B cell (primary cell): ENCODE results near the gene ABI3BP. TPM values are rescaled to one million over a fixed set of nuclear protein-coding genes. Genes with fewer than 3 reads are reported as not detected.

ENCODE experiments used
- ATAC-seq: fragments of 200-7000 bp; cut with Tn5 transposase; one replicate; pipeline ENCODE4 v1.10.0; 2021; ENCODE audit warnings: low read depth, mild to moderate bottlenecking, moderate number of reproducible peaks, moderate library complexity
- CTCF ChIA-PET: fragments of 350-600 bp; sonication (Branson Sonifier 250); formaldehyde crosslinking; loops from one replicate; lab custom pipeline; 2021; ENCODE audit warnings: antibody characterized with exemption, inconsistent platforms; lab: Charles Lee
- POLR2A ChIA-PET: fragments of 350-600 bp; sonication (Branson Sonifier 250); formaldehyde crosslinking; loops from one replicate; lab custom pipeline; 2021; ENCODE audit warnings: antibody characterized with exemption; lab: Charles Lee
- DNase-seq: peaks from one replicate; pipeline ENCODE4 v3.0.0; 2013
- H2AFZ ChIP-seq: 2 replicates; pipeline ENCODE4 v1.6.1; 2012; ENCODE audit warnings: mild to moderate bottlenecking, low read depth, low read length; ENCODE audit not compliant: insufficient read depth, poor library complexity, severe bottlenecking
- H3K27ac ChIP-seq, 2 donors: 1 replicate in 1 of 2; 2 replicates in 1 of 2; pipeline ENCODE4 v1.5.1; 2012 to 2013; ENCODE audit warnings: low read length in 2 of 2, mild to moderate bottlenecking in 2 of 2, moderate library complexity in 1 of 2
- H3K27me3 ChIP-seq, 4 experiments: fragments of 200-600 bp in 1 of 4; sonication (generic) in 1 of 4; replicated peaks in 1 of 4; 1 replicate in 2 of 4; 2 replicates in 2 of 4; pipeline versions ENCODE4 v1.6.1 to v1.7.0; 2013 to 2016; ENCODE audit warnings: low read length in 3 of 4, mild to moderate bottlenecking in 2 of 4, mixed read lengths in 1 of 4, moderate library complexity in 1 of 4; ENCODE audit not compliant: insufficient read depth in 4 of 4, control insufficient read depth in 3 of 4; ENCODE audit errors: control extremely low read depth in 1 of 4
- H3K36me3 ChIP-seq, 2 experiments: replicated peaks in 1 of 2; 1 replicate in 1 of 2; 2 replicates in 1 of 2; pipeline versions ENCODE4 v1.6.1 to v1.7.1; 2013; ENCODE audit warnings: low read length in 1 of 2; ENCODE audit not compliant: insufficient read depth in 2 of 2, control insufficient read depth in 1 of 2; ENCODE audit errors: control extremely low read depth in 1 of 2, extremely low read depth in 1 of 2
- H3K4me1 ChIP-seq, 2 donors: fragments of 200-600 bp in 1 of 2; sonication (generic) in 1 of 2; 1 replicate in 1 of 2; 2 replicates in 1 of 2; pipeline versions ENCODE4 v1.5.1 to v1.6.1; 2013 to 2017; ENCODE audit warnings: low read length in 2 of 2; ENCODE audit not compliant: control insufficient read depth in 2 of 2, insufficient read depth in 2 of 2
- H3K4me2 ChIP-seq: replicated peaks from 2 replicates; pipeline ENCODE3; 2012; ENCODE audit warnings: mild to moderate bottlenecking, low read depth, low read length; ENCODE audit not compliant: poor library complexity, severe bottlenecking
- H3K4me3 ChIP-seq, 5 experiments: fragments of 200-600 bp in 1 of 5; sonication (generic) in 1 of 5; 1 replicate in 3 of 5; 2 replicates in 2 of 5; pipeline versions ENCODE4 v1.5.1 to v1.7.0; 2011 to 2016; ENCODE audit warnings: low read length in 4 of 5, mild to moderate bottlenecking in 4 of 5, low read depth in 2 of 5, control low read depth in 1 of 5, moderate library complexity in 1 of 5; ENCODE audit not compliant: insufficient read depth in 1 of 5; ENCODE audit errors: control extremely low read depth in 1 of 5, extremely low read depth in 1 of 5
- H3K79me2 ChIP-seq: fragments of 200-600 bp; sonication (generic); one replicate; pipeline ENCODE4 v1.6.0; 2016; ENCODE audit warnings: low read length; ENCODE audit not compliant: control insufficient read depth, insufficient read depth
- H3K9ac ChIP-seq: fragments of 200-600 bp; sonication (generic); 2 replicates; pipeline ENCODE4 v1.6.1; 2017; ENCODE audit warnings: mild to moderate bottlenecking, low read length, moderate library complexity
- H3K9me3 ChIP-seq, 3 donors: one replicate each; pipeline versions ENCODE4 v1.6.1 to v1.7.1; 2013; ENCODE audit warnings: low read length in 2 of 3; ENCODE audit not compliant: control insufficient read depth in 2 of 3, insufficient read depth in 1 of 3; ENCODE audit errors: control extremely low read depth in 1 of 3
- H4K20me1 ChIP-seq: 2 replicates; pipeline ENCODE4 v1.6.0; 2012; ENCODE audit warnings: mild to moderate bottlenecking, low read length; ENCODE audit not compliant: insufficient read depth, control insufficient read depth, poor library complexity, severe bottlenecking
- H3K27ac Mint-ChIP-seq: one replicate; pipeline ENCODE4 v1.8.0; 2021; ENCODE audit warnings: mixed read lengths
- H3K27me3 Mint-ChIP-seq: one replicate; pipeline ENCODE4 v1.8.0; 2021; ENCODE audit warnings: mixed read lengths
- H3K4me1 Mint-ChIP-seq: one replicate; pipeline ENCODE4 v1.8.0; 2021; ENCODE audit warnings: mixed read lengths
- H3K4me3 Mint-ChIP-seq: one replicate; pipeline ENCODE4 v1.8.0; 2021; ENCODE audit warnings: mixed read lengths
- H3K9me3 Mint-ChIP-seq: one replicate; pipeline ENCODE4 v1.8.0; 2022; ENCODE audit warnings: mixed read lengths; ENCODE audit not compliant: insufficient read depth
- EZH2 ChIP-seq: IDR thresholded peaks from 2 replicates; pipeline ENCODE4 v1.6.1; 2012; ENCODE audit warnings: borderline replicate concordance, low read depth, mild to moderate bottlenecking, moderate library complexity, low read length; ENCODE audit not compliant: insufficient read depth, poor library complexity, severe bottlenecking
- WGBS: methylation state at CpG from one replicate; pipeline ENCODE4 v1.1.5; 2013; ENCODE audit warnings: missing lambda C conversion rate; ENCODE audit not compliant: insufficient coverage; 5-methylcytosine and 5-hydroxymethylcytosine counted together
- intact Hi-C: fragments of 100-400 bp; cut with micrococcal nuclease; formaldehyde crosslinking; loops from one replicate; pipeline ENCODE4 v1.10.0; 2022
- polyA plus RNA-seq: library from polyadenylated mRNA; depleted of rRNA; stranded (reverse); fragments of >200 nt; gene quantifications from 2 replicates; pipeline ENCODE4 v1.2.3, GENCODE V29; 2012
- total RNA-seq, 2 donors: library from RNA; stranded (reverse); fragments of 120-200 nt in 1 of 2; gene quantifications; 1 replicate in 1 of 2; 2 replicates in 1 of 2; pipeline versions ENCODE4 v1.2.3 to v1.2.4, GENCODE V29; 2013 to 2022
- TF ChIP-seq, protein P1 (sequence below): fragments of 200-600 bp; IDR thresholded peaks from one replicate; pipeline ENCODE4 v1.8.0; 2022; ENCODE audit warnings: antibody characterized with exemption, mild to moderate bottlenecking

ABI3BP gene
- total and polyA plus RNA-seq, 2 donors (not counting 1 experiment from before 2014, with no cell fraction given): not detected

DNA sequence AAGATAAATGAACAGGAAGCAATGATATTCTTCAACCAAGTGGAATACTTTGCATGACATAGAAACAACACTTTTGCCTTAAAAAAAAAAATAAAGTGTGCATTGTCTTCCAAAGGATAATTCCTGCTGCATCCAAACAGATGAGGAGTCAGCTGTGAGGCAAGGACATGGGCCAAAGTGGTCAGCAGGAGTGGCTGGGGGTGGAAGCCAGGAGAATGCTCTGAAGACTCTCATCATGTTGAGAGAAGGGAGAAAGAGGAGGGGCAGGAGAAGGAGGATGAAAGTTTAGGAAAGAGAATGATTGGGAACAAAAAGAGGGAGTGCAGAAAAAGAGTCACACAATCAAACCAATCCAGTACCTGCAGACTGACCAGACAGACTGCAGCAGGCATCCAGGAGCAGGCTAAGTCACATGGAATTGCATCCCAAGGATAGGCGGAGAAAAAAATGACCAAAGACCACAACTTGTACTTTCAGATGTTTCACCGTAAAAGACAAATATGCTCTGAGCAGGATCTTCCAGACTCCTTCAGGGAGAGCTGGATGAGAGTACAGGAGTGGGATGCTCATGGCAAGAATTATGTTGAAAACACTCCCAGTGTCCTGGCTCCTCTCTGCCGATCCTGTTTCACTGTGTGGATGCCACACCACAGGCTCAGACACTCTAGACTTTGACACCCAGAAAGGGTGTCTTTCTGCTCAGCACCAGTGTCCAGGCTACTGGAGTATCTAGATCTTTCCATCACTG lies 11.9 kb downstream of the ABI3BP start:
- no peaks in the 10 kb centered on the region for H3K9me3 ChIP-seq
- ATAC-seq (no peak), DNase-seq (no peak)
- H3K4me3 Mint-ChIP-seq: no peak overlapping the region
- H3K27ac ChIP-seq: no peak overlapping the region
- no peaks in the 10 kb centered on the region for H3K79me2 ChIP-seq
- no peak overlapping the region for H2AFZ ChIP-seq
- H3K27me3 Mint-ChIP-seq: no peaks in the 10 kb centered on the region
- no peak overlapping the region for H3K4me2 ChIP-seq
- no peaks in the 10 kb centered on the region for H3K9me3 Mint-ChIP-seq
- H3K4me1 Mint-ChIP-seq: no peaks in the 10 kb centered on the region
- H3K4me1 ChIP-seq: no peaks in the 10 kb centered on the region
- ChIA-PET POLR2A (no interaction called here), CTCF (no interaction called here)
- no peak overlapping the region for H3K27ac Mint-ChIP-seq
- 88% methylated on average over 1 of the region's 3 CpGs for WGBS
- TF ChIP-seq, protein P1, sequence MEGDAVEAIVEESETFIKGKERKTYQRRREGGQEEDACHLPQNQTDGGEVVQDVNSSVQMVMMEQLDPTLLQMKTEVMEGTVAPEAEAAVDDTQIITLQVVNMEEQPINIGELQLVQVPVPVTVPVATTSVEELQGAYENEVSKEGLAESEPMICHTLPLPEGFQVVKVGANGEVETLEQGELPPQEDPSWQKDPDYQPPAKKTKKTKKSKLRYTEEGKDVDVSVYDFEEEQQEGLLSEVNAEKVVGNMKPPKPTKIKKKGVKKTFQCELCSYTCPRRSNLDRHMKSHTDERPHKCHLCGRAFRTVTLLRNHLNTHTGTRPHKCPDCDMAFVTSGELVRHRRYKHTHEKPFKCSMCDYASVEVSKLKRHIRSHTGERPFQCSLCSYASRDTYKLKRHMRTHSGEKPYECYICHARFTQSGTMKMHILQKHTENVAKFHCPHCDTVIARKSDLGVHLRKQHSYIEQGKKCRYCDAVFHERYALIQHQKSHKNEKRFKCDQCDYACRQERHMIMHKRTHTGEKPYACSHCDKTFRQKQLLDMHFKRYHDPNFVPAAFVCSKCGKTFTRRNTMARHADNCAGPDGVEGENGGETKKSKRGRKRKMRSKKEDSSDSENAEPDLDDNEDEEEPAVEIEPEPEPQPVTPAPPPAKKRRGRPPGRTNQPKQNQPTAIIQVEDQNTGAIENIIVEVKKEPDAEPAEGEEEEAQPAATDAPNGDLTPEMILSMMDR: no peak
- TF ChIP-seq EZH2: no peak
- no peaks in the 10 kb centered on the region for H3K36me3 ChIP-seq
- H3K4me3 ChIP-seq: no peak overlapping the region
- intact Hi-C loops: no loop called here
- H4K20me1 ChIP-seq: no peaks in the 10 kb centered on the region
- H3K27me3 ChIP-seq: no peaks in the 10 kb centered on the region
- no peak overlapping the region for H3K9ac ChIP-seq

- H3K4me3 ChIP-seq: no peak overlapping the region
- ChIA-PET CTCF (no interaction called here), POLR2A (no interaction called here)
- no peaks in the 10 kb centered on the region for H3K36me3 ChIP-seq
- no peak overlapping the region for H3K27ac ChIP-seq
- H3K4me2 ChIP-seq: no peak overlapping the region
- no peak overlapping the region for H3K9ac ChIP-seq
- H4K20me1 ChIP-seq: no peaks in the 10 kb centered on the region
- intact Hi-C loops: no loop called here
- no peaks in the 10 kb centered on the region for H3K27me3 ChIP-seq
- no peak for ATAC-seq
- no peaks in the 10 kb centered on the region for H3K9me3 ChIP-seq
- H3K27ac Mint-ChIP-seq: no peak overlapping the region
- H2AFZ ChIP-seq: no peak overlapping the region
- TF ChIP-seq, protein P1: no peak
- no peak for TF ChIP-seq EZH2
- no peaks in the 10 kb centered on the region for H3K4me1 ChIP-seq
- H3K79me2 ChIP-seq: no peaks in the 10 kb centered on the region
- WGBS: no CpG with 5 or more reads among the region's 1 CpG
- no peak for DNase-seq
- H3K4me1 Mint-ChIP-seq: no peaks in the 10 kb centered on the region
- H3K9me3 Mint-ChIP-seq: no peaks in the 10 kb centered on the region
- H3K4me3 Mint-ChIP-seq: no peak overlapping the region
- no peaks in the 10 kb centered on the region for H3K27me3 Mint-ChIP-seq
These were observed 15.1 kb downstream of the ABI3BP start for GRCh38 chr3:100978011-100978659.
